ENCODE measurements around the gene ATP23.

DNA sequence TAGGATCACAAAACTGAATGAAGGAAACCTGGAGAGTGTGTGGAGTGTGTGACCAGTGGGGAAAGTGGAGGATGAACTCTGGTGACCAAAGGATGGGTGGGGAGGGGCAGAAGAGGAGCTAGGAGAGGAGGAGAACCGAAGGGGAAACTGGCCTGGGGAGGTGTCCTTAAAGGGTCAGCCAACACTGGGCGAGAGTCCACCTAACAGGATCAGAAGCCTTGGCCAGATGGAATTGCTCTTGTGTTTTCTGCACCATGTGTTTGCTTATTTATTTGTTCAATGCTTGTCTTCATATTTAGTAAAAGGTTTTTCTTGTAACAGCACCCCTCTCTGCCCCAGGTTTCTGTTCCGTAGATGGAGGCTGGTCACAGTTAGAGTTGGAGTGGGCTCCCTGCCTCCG lies 34.5 kb upstream of the ATP23 start:
- TF ChIP-seq, protein P1, sequence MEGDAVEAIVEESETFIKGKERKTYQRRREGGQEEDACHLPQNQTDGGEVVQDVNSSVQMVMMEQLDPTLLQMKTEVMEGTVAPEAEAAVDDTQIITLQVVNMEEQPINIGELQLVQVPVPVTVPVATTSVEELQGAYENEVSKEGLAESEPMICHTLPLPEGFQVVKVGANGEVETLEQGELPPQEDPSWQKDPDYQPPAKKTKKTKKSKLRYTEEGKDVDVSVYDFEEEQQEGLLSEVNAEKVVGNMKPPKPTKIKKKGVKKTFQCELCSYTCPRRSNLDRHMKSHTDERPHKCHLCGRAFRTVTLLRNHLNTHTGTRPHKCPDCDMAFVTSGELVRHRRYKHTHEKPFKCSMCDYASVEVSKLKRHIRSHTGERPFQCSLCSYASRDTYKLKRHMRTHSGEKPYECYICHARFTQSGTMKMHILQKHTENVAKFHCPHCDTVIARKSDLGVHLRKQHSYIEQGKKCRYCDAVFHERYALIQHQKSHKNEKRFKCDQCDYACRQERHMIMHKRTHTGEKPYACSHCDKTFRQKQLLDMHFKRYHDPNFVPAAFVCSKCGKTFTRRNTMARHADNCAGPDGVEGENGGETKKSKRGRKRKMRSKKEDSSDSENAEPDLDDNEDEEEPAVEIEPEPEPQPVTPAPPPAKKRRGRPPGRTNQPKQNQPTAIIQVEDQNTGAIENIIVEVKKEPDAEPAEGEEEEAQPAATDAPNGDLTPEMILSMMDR (conservative IDR thresholded peaks at IDR 0.05; ENCODE audit: low read length) = no peak
- TF ChIP-seq EZH2phosphoT487 (IDR thresholded peaks at IDR 0.05; ENCODE audit: borderline replicate concordance) = no peak
